Mesothelial cell of epicardium (in vitro differentiated cells): ENCODE results near the gene GALE. TPM values are rescaled to one million over a fixed set of nuclear protein-coding genes. Genes with fewer than 3 reads are reported as not detected.

Source experiments
- DNase-seq, 2 experiments: peaks; one replicate each; pipeline ENCODE4 v3.0.0; 2021; ENCODE audit warnings: low spot score in 2 of 2; ENCODE audit not compliant: unreplicated experiment in 2 of 2
- H3K27ac Mint-ChIP-seq: 2 replicates; pipeline ENCODE4 v1.8.0; 2021; ENCODE audit warnings: mixed read lengths
- H3K27me3 Mint-ChIP-seq: 2 replicates; pipeline ENCODE4 v1.8.0; 2021; ENCODE audit warnings: low read depth, mixed read lengths
- H3K36me3 Mint-ChIP-seq: 2 replicates; pipeline ENCODE4 v1.8.0; 2021; ENCODE audit warnings: mixed read lengths
- H3K4me1 Mint-ChIP-seq: 2 replicates; pipeline ENCODE4 v1.8.0; 2021; ENCODE audit warnings: mixed read lengths
- H3K4me3 Mint-ChIP-seq: 2 replicates; pipeline ENCODE4 v1.8.0; 2021; ENCODE audit warnings: mild to moderate bottlenecking, moderate library complexity, mixed read lengths
- H3K9me3 Mint-ChIP-seq: 2 replicates; pipeline ENCODE4 v1.8.0; 2021; ENCODE audit warnings: mixed read lengths
- CTCF ChIP-seq: fragments of 200-600 bp; sonication (generic); IDR thresholded peaks from one replicate; pipeline ENCODE4 v1.5.0; 2021; ENCODE audit warnings: antibody characterized with exemption; ENCODE audit not compliant: unreplicated experiment
- total RNA-seq: library from RNA; stranded (reverse); gene quantifications from 3 replicates; pipeline ENCODE4 v1.2.1, GENCODE V29; 2021

The GALE gene
- total RNA-seq, 1 donor from 2014 or later: 22.5 TPM

DNA sequence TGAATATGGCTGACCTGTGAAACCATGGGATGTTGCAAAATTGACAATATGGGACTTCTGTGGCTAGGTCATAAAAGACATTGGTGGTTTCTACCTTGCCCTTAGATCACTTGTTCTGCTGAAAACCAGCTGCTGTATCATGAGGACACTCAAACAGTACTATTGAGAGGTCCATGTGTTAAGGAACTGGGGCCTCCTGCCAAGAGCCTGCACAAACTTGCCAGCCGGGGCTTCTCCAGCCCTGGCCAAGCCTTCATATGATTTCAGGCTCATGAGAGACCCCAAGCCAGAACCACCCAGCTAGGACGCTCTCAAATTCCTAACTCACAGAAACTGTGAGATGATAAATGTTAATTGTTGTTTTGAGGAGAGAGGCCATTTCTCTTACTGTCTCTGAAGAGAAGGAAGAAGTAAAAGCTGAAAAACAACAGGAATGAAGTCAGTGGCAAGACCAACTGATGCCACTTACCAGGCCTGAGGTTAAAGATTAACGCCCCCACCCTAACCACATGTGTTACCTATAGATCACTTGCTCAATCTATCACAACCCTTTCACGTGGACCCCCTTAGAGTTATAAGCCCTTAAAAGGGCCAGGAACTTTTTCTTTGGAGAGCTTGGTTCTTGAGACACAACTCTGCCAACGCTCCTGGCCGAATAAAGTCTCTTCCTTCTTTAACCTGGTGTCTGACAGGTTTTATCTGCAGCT is 26.2 kb downstream of the GALE start:
- no peak for TF ChIP-seq CTCF
- H3K27me3 Mint-ChIP-seq: no peaks in the 10 kb centered on the region
- H3K36me3 Mint-ChIP-seq: no peaks in the 10 kb centered on the region
- H3K4me3 Mint-ChIP-seq: no peak overlapping the region
- no peak overlapping the region for H3K27ac Mint-ChIP-seq
- H3K9me3 Mint-ChIP-seq: no peaks in the 10 kb centered on the region
- H3K4me1 Mint-ChIP-seq: peaks cover 19% of the 10 kb centered on the region
- DNase-seq: no peak

DNA sequence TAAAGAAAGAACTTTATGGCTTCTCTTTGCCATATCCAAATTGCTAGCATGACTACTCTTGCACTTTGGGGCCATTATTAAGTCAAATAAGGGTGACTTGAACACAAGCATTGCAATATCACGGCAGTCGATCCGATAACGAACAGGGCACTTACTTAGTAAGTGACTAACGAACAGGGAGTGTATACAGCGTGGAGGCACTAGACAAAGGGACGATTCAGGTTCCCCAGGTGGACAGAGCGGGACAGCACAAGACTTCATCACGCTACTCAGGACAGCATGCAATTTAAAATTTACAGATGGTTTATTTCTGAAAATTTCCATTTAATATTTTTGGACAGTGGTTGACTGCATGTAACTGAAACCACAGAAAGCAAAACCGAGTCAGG is 27.7 kb downstream of the GALE start:
- H3K9me3 Mint-ChIP-seq: no peaks in the 10 kb centered on the region
- no peak for DNase-seq
- peaks cover 4% of the 10 kb centered on the region for H3K36me3 Mint-ChIP-seq
- H3K27ac Mint-ChIP-seq: no peak overlapping the region
- peaks cover 14% of the 10 kb centered on the region for H3K4me1 Mint-ChIP-seq
- TF ChIP-seq CTCF: no peak
- no peak overlapping the region for H3K4me3 Mint-ChIP-seq
- no peaks in the 10 kb centered on the region for H3K27me3 Mint-ChIP-seq

DNA sequence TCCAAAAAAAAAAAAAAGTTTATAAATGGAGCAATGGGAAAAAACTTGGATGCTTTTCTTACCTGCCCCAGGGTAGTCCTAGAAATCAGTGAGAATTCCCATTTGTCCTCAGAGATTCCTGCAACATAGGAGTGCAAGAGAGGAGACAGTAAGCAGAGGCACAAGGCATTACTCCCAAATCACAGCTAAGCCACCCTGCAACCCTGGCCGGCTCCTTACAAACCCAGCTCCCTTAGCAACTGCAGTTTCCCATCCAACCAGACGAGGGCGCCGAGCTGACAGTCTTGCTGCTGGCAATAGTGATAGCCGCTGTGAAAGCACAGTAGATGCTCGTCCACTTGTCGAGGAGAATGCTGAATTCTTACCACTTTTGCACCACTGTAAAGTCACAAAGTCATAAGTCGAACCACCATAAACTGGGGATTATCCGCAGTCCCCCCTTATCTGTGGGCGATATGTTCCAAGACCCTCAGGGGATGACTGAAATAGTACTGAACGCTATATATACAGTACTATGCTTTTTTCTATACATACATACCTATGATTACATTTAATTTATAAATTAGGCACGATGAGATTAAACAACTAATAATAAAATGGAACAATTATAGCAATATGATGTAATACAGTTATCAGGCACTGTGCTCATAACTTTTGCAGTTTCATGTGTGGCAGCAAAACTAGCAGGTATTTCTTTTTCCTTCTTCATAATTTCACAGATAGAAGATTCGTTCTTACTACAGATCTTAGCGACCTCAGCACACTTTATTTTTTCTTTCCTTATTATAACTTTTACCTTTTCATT is 28.3 kb downstream of the GALE start:
- H3K27ac Mint-ChIP-seq: no peak overlapping the region
- H3K4me1 Mint-ChIP-seq: peaks cover 10% of the 10 kb centered on the region
- H3K36me3 Mint-ChIP-seq: peaks cover 8% of the 10 kb centered on the region
- peak; percentile 61 to 93 for DNase-seq
- no peaks in the 10 kb centered on the region for H3K27me3 Mint-ChIP-seq
- no peak overlapping the region for H3K4me3 Mint-ChIP-seq
- no peaks in the 10 kb centered on the region for H3K9me3 Mint-ChIP-seq
- TF ChIP-seq CTCF: peak; percentile 77

DNA sequence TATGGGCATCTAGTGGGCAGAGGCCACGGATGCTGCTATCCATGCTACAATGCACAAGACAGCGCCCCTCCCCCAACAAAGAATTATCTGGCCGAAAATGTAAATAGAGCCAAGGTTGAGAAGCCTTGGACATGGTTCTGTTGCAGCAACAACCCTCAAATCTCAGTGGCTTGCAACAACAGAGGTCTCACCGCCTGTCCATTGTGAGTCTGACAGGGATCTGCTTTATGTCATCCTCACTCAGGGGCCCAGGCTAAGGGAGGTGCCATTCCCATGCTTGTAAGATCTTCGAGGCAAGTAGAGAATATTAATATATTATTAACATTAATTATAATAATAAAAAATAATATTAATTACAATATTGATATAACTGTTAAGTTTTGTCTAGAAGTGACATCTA is 31.8 kb downstream of the GALE start:
- DNase-seq: no peak
- no peak for TF ChIP-seq CTCF

GRCh38 chr1:23763041-23763577 is 37.4 kb downstream of the GALE start:
- H3K4me1 Mint-ChIP-seq: no peaks in the 10 kb centered on the region
- no peak overlapping the region for H3K4me3 Mint-ChIP-seq
- H3K27ac Mint-ChIP-seq: no peak overlapping the region
- no peak for TF ChIP-seq CTCF
- no peaks in the 10 kb centered on the region for H3K9me3 Mint-ChIP-seq
- H3K36me3 Mint-ChIP-seq: peaks cover 27% of the 10 kb centered on the region
- H3K27me3 Mint-ChIP-seq: no peaks in the 10 kb centered on the region
- no peak for DNase-seq

More for the DNA sequence above, 31.8 kb downstream of the GALE start:
- H3K4me3 Mint-ChIP-seq: no peak overlapping the region
- H3K9me3 Mint-ChIP-seq: no peaks in the 10 kb centered on the region
- H3K36me3 Mint-ChIP-seq: peaks cover 15% of the 10 kb centered on the region
- H3K27ac Mint-ChIP-seq: no peak overlapping the region
- H3K27me3 Mint-ChIP-seq: no peaks in the 10 kb centered on the region
- H3K4me1 Mint-ChIP-seq: no peaks in the 10 kb centered on the region
